ENCODE data around the gene CIP2A.
"Not testable (repeated sequence)": the region's sequence is repeated elsewhere in the genome, so short reads cannot be mapped to it uniquely, and the experiment has no call there.

Gene CIP2A

DNA sequence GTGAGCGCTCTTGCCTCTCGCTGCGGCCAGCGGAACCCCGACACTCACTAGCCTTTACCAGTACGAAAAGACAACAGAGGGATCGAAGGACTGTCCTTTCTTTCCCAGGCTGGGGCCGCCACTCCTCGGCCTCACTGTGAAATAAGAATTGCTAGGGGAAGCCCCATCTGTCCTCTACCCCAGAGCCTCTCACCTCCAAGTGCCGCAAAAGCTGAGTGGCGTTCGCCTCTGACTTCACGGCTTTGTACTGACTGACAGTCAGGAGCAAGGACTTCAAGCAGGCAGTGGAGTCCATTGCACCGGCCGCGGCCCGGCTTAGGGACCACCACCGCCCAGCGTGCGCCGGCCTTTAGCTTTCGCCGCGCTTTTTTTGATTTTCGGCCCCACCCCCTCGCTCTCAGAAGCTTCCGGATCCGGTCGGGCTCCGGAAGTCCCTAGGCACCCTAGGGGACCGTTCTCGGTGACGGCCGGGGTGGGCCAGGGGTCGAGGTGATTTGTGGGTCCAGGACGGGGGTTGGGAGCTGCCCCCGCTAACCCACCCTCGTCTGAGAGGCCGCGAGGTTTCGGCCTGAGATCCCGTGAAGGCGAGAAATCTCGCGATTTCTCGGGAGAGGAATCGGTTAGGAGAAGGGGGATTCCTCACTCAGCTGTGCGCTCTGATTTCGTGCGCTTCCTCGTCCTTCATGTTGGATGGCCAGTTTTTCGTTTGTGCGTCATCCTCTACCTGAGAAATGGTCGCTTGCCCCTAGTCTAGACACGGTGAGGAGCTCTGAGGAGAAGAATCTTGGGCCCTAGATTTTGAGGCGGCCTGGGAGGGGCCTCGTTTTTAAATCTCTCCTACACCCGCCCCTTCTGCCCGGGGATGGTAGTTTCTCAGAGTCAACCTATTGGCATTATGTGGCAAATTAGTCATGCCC is at the start of gene CIP2A, which contains the start of gene DZIP3:
TSS of gene CIP2A (minus strand) at position 358 of the 917 bp plus-strand sequence. CDS start at position 295, 63 bp downstream.
TSS of gene DZIP3 (plus strand) at position 642 of the 917 bp plus-strand sequence. CDS start 15,685 bp downstream, outside the sequence.
- peak; percentile 60 to 65 for DNase-seq (ENCODE audit: extremely low read depth in 1 of 2, low read depth in 1 of 2)

DNA sequence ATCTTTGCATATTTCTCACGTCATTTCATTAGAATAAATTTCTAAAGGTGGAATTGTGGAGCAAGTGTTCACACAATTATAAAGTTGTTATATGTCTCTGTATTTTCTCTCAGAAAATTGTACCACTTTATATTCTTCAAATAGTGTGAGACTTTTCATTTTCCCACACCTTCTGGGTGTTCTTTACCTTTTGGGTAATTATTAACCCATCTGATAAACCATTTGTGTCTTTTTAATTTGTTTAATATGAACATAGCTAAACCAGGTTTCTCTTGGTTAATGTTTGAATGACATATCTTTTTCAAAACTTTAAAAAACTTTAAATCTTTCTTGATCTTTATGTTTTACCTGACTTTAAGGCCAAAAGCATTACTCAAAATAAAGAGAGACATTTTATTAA is 40.7 kb upstream of the CIP2A start:
- DNase-seq (ENCODE audit: extremely low read depth in 1 of 2, low read depth in 1 of 2): no peak

DNA sequence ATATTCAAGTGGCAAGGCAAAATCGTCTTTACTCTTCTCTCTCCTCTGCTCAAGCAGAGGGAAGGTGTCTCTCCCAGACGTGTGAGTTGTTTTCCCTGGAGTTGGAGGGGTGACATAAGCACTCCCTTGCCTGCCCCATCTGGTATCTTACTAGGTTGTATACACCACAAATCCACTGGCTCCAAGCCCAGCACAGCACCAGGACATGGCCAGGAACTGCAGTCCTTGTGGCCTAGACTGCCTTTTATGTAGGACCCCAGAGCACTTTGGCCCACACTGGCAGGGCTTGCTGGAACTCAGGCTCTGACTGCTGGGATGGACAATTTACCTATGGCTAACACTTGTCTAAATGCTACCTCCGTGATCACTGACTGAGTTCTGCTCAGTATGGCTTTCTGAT is 34.3 kb upstream of the CIP2A start:
- no peak for DNase-seq (ENCODE audit: extremely low read depth in 1 of 2, low read depth in 1 of 2)

- no peak for DNase-seq (ENCODE audit: extremely low read depth in 1 of 2, low read depth in 1 of 2)
These were observed 31.0 kb upstream of the CIP2A start for GRCh38 chr3:108620250-108620649.

DNA sequence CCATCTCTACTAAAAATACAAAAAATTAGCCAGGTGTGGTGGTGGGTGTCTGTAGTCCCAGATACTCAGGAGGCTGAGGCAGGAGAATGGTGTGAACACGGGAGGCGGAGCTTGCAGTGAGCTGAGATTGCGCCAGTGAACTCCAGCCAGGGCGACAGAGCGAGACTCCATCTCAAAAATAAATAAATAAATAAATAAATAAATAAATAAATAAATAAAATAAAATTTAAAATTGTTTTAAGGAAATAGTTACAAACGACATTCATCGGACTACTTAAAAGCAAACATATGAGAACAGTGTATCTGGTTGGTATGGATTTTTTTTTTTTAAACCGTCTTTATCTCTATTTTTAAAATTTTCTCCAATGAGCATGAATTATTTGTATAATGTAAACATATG is 26.9 kb upstream of the CIP2A start:
- not testable (repeated sequence) for DNase-seq (ENCODE audit: extremely low read depth in 1 of 2, low read depth in 1 of 2)

GRCh38 chr3:108610651-108611050 is 21.4 kb upstream of the CIP2A start:
- DNase-seq (ENCODE audit: extremely low read depth in 1 of 2, low read depth in 1 of 2): no peak

- DNase-seq (ENCODE audit: extremely low read depth in 1 of 2, low read depth in 1 of 2): no peak
These were observed 19.5 kb upstream of the CIP2A start for GRCh38 chr3:108608750-108609149.

DNA sequence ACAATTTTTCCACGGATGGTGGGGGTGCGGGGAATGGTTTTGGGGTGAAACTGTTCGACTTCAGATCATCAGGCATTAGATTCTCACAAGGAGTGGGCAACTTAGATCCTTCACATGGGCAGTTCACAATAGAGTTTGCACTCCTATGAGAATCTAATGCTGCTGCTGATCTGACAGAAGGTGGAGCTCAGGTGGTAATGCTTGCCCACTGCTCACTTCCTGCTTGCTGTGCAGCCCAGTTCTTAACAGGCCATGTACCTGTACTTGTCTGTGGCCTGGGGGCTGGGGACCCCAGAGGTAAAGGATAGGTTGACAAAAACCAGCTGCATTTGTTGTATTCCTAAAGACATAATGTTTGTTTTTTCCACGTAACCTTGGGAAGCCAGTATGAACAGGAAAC is 16.3 kb upstream of the CIP2A start:
- DNase-seq (ENCODE audit: extremely low read depth in 1 of 2, low read depth in 1 of 2): no peak

DNA sequence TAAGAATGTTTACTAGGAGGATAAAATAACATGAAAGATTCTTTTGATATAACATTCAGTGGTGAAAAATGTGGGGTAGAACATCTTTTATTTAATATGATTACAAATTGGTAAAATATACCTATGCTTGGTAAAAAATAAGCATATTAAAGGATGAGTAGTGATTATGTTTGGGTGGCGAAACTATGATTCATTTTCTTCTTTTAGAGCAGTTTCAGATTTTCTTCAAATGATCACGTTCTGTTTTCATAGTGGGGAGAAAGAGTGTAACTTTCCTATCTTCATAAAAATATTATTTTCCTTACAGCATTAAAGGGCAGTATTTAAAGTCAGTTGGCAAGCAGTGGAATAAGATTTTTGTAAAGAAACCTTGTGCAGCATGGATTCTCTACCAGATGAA is 15.8 kb upstream of the CIP2A start:
- no peak for DNase-seq (ENCODE audit: extremely low read depth in 1 of 2, low read depth in 1 of 2)

GRCh38 chr3:108603691-108604090 is 14.5 kb upstream of the CIP2A start:
- DNase-seq (ENCODE audit: extremely low read depth in 1 of 2, low read depth in 1 of 2): no peak

DNA sequence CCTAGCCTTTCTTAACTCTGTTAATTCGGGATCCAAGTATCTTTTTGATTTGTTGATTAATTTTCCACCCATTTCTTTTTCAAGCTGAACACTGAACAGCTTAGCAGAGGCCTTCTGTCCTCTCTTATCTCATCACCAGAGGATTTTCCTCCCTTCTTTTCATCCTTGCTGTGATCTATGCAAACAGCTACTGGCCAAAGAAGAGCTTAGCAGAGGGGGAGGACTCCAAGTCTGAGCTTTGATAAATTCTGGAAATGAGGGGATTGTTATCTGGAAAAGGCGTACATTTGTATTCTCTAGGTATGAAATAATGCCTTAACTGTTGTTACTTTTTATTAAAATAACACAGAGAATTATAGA is 13.7 kb upstream of the CIP2A start:
- no peak for DNase-seq (ENCODE audit: extremely low read depth in 1 of 2, low read depth in 1 of 2)

GRCh38 chr3:108602249-108602934 is 13.2 kb upstream of the CIP2A start:
- no peak for DNase-seq (ENCODE audit: extremely low read depth in 1 of 2, low read depth in 1 of 2)

GRCh38 chr3:108599677-108600409 is 10.6 kb upstream of the CIP2A start:
- DNase-seq (ENCODE audit: extremely low read depth in 1 of 2, low read depth in 1 of 2): no peak

- no peak for DNase-seq (ENCODE audit: extremely low read depth in 1 of 2, low read depth in 1 of 2)
These were observed 9.1 kb upstream of the CIP2A start for GRCh38 chr3:108598375-108598774.

DNA sequence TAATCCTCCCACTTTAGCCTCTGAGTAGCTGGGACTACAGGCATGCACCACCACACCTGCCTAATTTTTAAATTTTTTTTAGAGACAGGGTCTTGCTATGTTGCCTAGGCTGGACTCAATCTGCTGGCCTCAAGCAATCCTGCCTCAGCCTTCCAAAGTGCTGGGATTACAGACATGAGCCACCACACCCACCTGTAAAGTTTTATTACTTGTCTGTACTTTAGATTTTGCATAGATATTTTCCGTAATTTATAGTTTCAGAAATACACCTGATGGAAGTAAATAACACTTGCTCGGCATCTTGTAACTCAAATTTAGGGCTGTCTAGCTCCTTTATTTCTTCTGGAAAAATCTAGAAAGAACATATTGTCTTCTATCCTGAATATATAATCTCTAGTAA is 6.1 kb upstream of the CIP2A start:
- no peak for DNase-seq (ENCODE audit: extremely low read depth in 1 of 2, low read depth in 1 of 2)

DNA sequence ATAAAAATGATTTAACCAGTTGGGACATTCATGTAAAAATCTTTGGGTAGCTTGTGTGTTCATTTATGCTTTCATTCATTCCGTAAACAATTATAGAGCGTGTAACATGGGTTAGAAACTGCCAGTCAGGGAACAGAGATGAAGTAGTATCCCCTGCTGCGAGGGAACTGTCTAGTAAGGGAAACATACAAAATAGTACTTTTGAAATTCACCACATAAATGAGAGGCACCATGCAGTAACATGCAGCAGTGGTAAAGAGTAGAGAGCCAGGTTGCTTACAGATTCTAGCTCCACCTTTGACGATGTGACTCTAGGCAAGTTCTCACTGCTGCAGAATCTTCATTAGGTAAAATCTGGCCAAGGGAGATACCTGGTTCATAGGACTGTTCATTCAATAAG is 1.2 kb upstream of the CIP2A start:
- no peak for DNase-seq (ENCODE audit: extremely low read depth in 1 of 2, low read depth in 1 of 2)

DNA sequence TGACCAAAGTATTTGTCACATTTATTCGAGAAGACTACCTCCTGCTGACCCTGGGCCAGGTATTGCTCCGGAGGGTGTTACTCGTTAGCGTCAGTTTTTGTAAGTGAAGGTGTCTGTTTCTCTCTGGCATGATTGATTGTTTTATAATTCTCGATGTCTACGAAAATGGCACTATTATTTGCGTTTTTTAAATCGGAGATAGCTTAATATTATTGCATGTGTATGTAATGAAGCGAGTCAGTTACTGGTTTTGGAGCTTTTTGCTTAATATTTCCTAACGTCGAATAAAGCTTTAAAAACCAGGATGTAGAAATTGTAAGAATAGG is 723 bp upstream of the CIP2A start:
- DNase-seq (ENCODE audit: extremely low read depth in 1 of 2, low read depth in 1 of 2): no peak

DNA sequence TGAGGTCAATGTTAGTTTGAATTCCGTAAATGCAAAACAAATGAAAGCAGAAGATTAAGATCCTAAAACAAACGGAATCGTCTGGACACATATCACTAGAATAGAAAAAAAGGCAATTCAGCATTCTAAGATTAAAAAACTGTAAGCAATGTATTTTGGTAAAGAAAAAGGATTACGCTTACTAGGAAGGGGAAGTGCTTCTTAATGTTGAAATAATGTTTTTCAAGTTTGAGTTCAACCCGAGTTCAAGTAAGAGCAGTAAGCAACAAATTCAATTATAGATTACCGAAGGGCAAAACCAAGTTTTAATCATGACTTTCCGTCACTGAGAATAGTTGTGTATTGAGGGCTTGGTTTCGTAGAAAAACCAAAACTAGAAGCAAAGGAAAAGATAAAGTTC is 637 bp downstream of the CIP2A start:
- DNase-seq (ENCODE audit: extremely low read depth in 1 of 2, low read depth in 1 of 2): no peak

- no peak for DNase-seq (ENCODE audit: extremely low read depth in 1 of 2, low read depth in 1 of 2)
These were observed 11.2 kb downstream of the CIP2A start for GRCh38 chr3:108578064-108578463.

GRCh38 chr3:108569336-108569735 is 19.9 kb downstream of the CIP2A start:
- no peak for DNase-seq (ENCODE audit: extremely low read depth in 1 of 2, low read depth in 1 of 2)

GRCh38 chr3:108566599-108566998 is 22.6 kb downstream of the CIP2A start:
- DNase-seq (ENCODE audit: extremely low read depth in 1 of 2, low read depth in 1 of 2): no peak

GRCh38 chr3:108565506-108565905 is 23.7 kb downstream of the CIP2A start:
- DNase-seq (ENCODE audit: extremely low read depth in 1 of 2, low read depth in 1 of 2): no peak
